ENCODE data around the gene ALK. TPM values are rescaled to one million over a fixed set of nuclear protein-coding genes. Genes with fewer than 3 reads are reported as not detected.

ALK gene
- total RNA-seq, 1 experiment from 2014 or later = not detected

GRCh38 chr2:29733965-29734364, 187.4 kb downstream of the ALK start:
- no CpG with 5 or more reads among the region's 4 CpGs for WGBS (ENCODE audit: extremely low coverage, insufficient read length, low lambda C conversion rate)
- H2BK5ac ChIP-seq (ENCODE audit: insufficient read length, low read length) = no peak overlapping the region

More at GRCh38 chr2:29733965-29734364, 187.4 kb downstream of the ALK start:
- Histone ChIP-seq H3K79me1 (ENCODE audit: insufficient read depth, low read depth, low read length, poor library complexity, severe bottlenecking) (no peaks in the 10 kb centered on the region), H3K9me3 (ENCODE audit: control insufficient read depth, low read depth, low read length) (no peaks in the 10 kb centered on the region), H2BK12ac (ENCODE audit: insufficient read length, low read depth, low read length) (no peak overlapping the region), H3K23ac (ENCODE audit: insufficient read length, low read depth, low read length) (no peak overlapping the region), H3K9ac (ENCODE audit: extremely low read depth, insufficient read length, low read length) (no peak overlapping the region), H4K91ac (ENCODE audit: insufficient read length, low read depth, low read length) (no peak overlapping the region), H3K18ac (ENCODE audit: insufficient read length, low read depth, low read length) (no peak overlapping the region), H4K8ac (replicated peaks; ENCODE audit: insufficient read length, low read depth, low read length) (no peak overlapping the region), H3K4ac (ENCODE audit: low read depth, low read length) (no peak overlapping the region), H2BK120ac (ENCODE audit: low read depth, low read length, poor library complexity, severe bottlenecking) (no peak overlapping the region), H3K27me3 (ENCODE audit: insufficient read depth, low read length) (no peaks in the 10 kb centered on the region), H3K4me1 (ENCODE audit: insufficient read depth, low read length) (no peaks in the 10 kb centered on the region; the same call in 1 of the 2 replicates), H3K56ac (ENCODE audit: insufficient read length, low read depth, low read length) (no peak overlapping the region), H2AFZ (ENCODE audit: low read length) (no peak overlapping the region), H3K27ac (ENCODE audit: insufficient read length, low read depth, low read length) (no peak overlapping the region), H3K14ac (ENCODE audit: insufficient read depth, low read length) (no peak overlapping the region), H3T11ph (ENCODE audit: low read length) (no peak overlapping the region), H4K5ac (ENCODE audit: insufficient read length, low read depth, low read length) (no peak overlapping the region), H3K79me2 (ENCODE audit: insufficient read depth, low read length) (no peaks in the 10 kb centered on the region), H2BK20ac (ENCODE audit: low read depth, low read length, poor library complexity, severe bottlenecking) (no peak overlapping the region), H4K20me1 (ENCODE audit: control insufficient read depth, insufficient read depth, insufficient read length) (no peaks in the 10 kb centered on the region), H3K23me2 (ENCODE audit: insufficient read length, low read depth, low read length, poor library complexity, severe bottlenecking) (no peaks in the 10 kb centered on the region), H2BK15ac (ENCODE audit: low read depth, low read length) (no peak overlapping the region), H3K4me2 (ENCODE audit: insufficient read depth, insufficient read length, low read length) (no peak overlapping the region), H2AK5ac (ENCODE audit: insufficient read length, low read length) (no peak overlapping the region)
- TF ChIP-seq CTCF (conservative IDR thresholded peaks at IDR 0.05) = no peak
- Mint-ChIP-seq H3K4me1 (peaks cover 0 to 6% of the 10 kb centered on the region in 2 experiments; a peak in 1 of 4 replicates), H3K4me3 (no peak overlapping the region), H3K36me3 (ENCODE audit: insufficient read depth in 1 of 3, low read depth in 3 of 3) (no peaks in the 10 kb centered on the region), H3K9me3 (no peaks in the 10 kb centered on the region), H3K27me3 (ENCODE audit: low read depth) (no peaks in the 10 kb centered on the region; the same call in 1 of the 2 replicates), H3K27ac (no peak overlapping the region)
- DNase-seq = no peak
